H7 (cell line): ENCODE data around the gene TNFSF18. TPM values are rescaled to one million over a fixed set of nuclear protein-coding genes. Genes with fewer than 3 reads are reported as not detected.
"Not testable (repeated sequence)": the region's sequence is repeated elsewhere in the genome, so short reads cannot be mapped to it uniquely, and the experiment has no call there.

Experiments used
- DNase-seq: peaks from one replicate; pipeline ENCODE4 v3.0.0; 2012
- H3K27me3 ChIP-seq: 2 replicates; pipeline ENCODE4 v1.6.0; 2011; ENCODE audit warnings: mild to moderate bottlenecking, low read length; ENCODE audit not compliant: control insufficient read depth, insufficient read depth
- H3K36me3 ChIP-seq: replicated peaks from 2 replicates; pipeline ENCODE4 v1.5.1; 2011; ENCODE audit warnings: low read length; ENCODE audit not compliant: control insufficient read depth, insufficient read depth
- H3K4me3 ChIP-seq: 2 replicates; pipeline ENCODE4 v1.5.1; 2011; ENCODE audit warnings: low read depth, mild to moderate bottlenecking, control low read depth, low read length, moderate library complexity; ENCODE audit not compliant: insufficient read depth
- total RNA-seq: library from RNA; depleted of rRNA; stranded (reverse); fragments of >200 nt; shearing (Covaris generic); gene quantifications from 2 replicates; pipeline ENCODE4 v1.2.3, GENCODE V29; 2014; rRNA removed

Gene TNFSF18, protein sequence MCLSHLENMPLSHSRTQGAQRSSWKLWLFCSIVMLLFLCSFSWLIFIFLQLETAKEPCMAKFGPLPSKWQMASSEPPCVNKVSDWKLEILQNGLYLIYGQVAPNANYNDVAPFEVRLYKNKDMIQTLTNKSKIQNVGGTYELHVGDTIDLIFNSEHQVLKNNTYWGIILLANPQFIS
- total RNA-seq, result not detected in 2 replicates

DNA sequence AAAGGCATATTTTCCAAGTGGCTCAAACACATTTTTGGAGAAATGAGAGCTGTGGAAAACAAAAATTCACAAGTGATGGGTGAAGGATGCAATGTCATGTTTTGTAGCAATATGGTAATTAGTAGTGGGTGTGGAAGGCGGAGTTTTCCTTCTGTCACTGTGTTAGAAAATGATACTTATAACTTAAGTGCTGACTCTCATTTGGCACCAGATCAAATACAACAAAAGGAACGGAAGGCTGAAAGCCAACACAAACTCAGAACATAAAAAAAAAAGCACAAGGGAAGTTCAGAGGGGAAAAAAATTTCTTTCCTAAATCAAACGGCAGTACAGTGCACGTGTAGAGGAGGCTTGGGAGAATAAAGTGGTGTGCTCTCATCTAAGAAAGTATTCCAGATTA is at the start of gene TNFSF18:
Gene TNFSF18 (minus strand): TSS at position 77 of the 400 bp plus-strand sequence. CDS start 45 bp downstream, at position 32.
- no peaks in the 10 kb centered on the region for H3K36me3 ChIP-seq
- H3K27me3 ChIP-seq, result no peaks in the 10 kb centered on the region
- no peak within 1 kb of the TSS for H3K4me3 ChIP-seq
- no peak for DNase-seq

DNA sequence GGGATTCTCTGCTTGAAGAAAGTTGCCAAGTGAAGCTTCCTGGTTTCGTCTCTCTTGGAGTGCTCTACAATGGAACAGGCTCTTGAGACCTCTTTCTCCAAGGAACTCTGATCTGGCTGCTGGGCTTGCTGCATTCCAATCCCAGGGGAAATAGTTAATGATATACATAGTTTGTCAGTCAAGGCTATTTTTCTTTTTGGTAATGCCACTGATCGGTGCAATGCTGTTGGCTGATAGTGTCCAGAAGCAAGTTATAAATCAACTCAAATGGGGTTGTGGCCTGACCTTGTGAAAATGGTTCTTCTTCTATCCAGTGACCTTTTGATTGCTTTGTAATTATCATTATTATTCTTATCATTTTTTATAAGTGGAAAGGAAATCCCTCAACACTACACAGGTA is 48.4 kb upstream of the TNFSF18 start:
- no peak overlapping the region for H3K4me3 ChIP-seq
- no peaks in the 10 kb centered on the region for H3K36me3 ChIP-seq
- no peaks in the 10 kb centered on the region for H3K27me3 ChIP-seq
- DNase-seq, result no peak

DNA sequence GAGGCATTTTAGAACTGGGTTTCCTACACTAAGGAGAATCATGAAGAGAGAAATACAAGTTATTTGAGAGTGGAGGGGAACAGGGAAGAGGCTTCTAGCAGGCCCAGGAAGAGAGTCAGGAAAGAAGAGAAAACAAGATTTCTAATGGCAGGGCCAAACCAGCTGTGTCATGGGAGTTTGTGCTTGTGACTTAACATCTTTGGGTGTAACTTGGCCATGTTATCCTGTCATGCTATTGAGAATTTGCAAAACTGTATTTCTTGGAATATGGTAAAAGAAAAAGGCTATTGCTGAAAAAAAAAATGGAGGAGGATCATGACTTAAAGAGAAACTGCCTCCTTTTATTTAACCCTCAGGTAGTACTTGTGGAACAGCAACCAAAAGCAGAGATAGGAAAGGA is 47.4 kb upstream of the TNFSF18 start:
- no peaks in the 10 kb centered on the region for H3K36me3 ChIP-seq
- H3K4me3 ChIP-seq, result no peak overlapping the region
- no peaks in the 10 kb centered on the region for H3K27me3 ChIP-seq
- no peak for DNase-seq

DNA sequence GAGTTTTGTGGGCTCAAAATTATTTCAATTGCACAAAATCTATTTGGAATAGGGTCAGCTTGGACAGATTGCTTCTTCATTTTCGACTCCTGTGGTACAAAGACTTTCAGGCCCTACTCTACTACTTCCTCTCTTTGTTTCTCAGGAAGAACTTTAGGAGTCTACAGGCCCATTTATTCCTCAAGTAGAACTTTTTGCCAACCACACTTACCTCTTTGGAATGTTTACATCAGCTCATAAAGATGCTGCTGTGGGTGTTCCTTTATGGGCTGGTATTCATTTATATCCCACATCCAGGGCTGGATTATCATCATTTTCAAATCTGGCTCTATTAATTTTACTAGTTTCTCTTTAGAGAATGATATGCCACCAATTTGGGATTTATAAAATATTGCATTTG is 46.3 kb upstream of the TNFSF18 start:
- Histone ChIP-seq H3K27me3 (no peaks in the 10 kb centered on the region), H3K36me3 (no peaks in the 10 kb centered on the region), H3K4me3 (no peak overlapping the region)
- no peak for DNase-seq

DNA sequence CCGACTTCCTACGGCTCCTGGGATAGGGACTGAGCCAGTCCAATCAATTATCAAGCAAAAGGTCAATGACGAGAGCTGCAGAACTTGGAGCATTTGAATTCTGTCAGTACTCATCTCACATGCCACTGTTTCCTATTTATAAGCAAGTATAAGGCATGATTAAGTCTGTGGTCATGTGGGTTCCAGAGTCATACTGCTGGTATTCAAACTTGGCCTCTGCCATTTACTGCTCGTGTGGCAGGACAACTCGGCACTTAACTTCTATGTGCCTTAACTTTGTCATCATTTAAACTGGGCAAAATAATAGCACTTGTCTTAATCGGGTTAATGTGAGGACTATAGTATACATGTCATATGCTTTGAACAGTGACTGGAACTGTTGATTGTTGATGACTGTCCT is 44.9 kb upstream of the TNFSF18 start:
- Histone ChIP-seq H3K4me3 (no peak overlapping the region), H3K27me3 (no peaks in the 10 kb centered on the region)

DNA sequence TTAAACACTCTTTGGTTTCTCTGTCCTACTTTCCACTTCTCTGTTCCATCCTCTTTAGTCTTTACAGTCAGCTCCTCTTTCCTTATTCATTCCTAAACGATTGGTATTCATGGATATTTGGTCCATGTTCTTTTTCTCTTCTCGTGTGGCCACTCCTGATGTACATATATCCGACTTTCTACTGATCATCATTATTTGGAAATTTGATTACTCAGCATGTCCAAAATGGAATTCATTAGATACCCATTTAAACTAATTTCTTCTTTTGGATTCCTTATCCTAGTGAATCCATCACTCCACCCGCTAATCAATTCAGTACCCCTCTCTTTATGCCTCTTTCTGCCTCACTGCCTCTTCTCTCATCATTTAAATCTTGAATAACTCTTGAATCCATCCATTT is 43.8 kb upstream of the TNFSF18 start:
- Histone ChIP-seq H3K36me3 (no peaks in the 10 kb centered on the region), H3K27me3 (no peaks in the 10 kb centered on the region), H3K4me3 (no peak overlapping the region)
- no peak for DNase-seq

More for the DNA sequence above, 44.9 kb upstream of the TNFSF18 start:
- no peak for DNase-seq
- no peaks in the 10 kb centered on the region for H3K36me3 ChIP-seq

DNA sequence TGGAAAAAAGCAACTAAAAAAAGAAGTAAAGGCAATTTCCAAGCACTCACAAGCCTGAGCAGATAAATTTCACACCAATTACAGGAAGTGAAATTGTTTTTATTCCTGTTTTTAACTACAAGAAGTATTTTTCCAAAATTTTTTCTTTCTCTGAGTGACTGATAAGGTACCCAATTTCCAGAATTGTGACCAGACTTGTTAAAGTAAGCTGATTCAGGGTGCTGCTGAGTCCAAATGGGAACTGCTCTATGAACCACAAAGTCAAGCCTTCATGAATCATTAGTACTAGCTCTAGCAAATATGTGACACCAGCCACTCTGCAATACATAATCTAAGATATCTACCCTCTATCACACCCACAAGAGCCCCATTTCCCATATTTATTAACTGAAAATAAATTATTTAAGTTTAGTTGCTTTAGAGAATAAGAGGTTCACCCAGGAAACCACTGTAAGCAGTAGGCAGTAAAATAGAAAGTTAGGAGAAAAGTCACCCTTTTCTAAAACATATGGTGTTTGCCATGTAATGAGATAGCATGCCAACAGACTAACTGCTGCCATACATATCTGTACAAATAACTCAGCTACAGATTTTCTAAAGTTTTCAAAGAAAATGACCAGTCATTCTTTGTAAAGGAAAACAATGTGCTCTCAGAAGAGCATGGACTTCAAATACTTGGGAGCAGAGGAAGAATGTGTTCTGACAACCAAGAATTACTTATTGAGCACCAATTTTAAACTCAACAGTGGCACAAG is 43.1 kb upstream of the TNFSF18 start:
- Histone ChIP-seq H3K4me3 (no peak overlapping the region), H3K36me3 (no peaks in the 10 kb centered on the region), H3K27me3 (no peaks in the 10 kb centered on the region)
- no peak for DNase-seq

DNA sequence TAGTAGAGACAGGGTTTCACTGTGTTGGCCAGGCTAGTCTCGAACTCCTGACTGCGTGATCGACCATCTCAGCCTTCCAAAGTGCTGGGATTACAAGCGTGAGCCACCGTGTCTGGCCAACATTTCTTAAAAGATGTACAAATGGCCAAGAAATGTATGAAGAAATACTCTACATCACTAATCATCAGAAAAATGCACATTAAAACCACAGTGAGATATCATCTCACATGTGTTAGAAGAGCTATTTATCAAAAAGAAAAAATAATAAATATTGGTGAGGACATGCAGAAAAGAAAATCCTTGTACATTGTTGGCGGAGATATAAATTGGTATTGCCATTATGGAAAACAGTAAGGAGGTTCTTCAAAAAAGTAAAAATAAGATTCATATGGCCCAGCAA is 33.6 kb upstream of the TNFSF18 start:
- DNase-seq, result no peak
- Histone ChIP-seq H3K4me3 (no peak overlapping the region), H3K27me3 (no peaks in the 10 kb centered on the region), H3K36me3 (no peaks in the 10 kb centered on the region)

DNA sequence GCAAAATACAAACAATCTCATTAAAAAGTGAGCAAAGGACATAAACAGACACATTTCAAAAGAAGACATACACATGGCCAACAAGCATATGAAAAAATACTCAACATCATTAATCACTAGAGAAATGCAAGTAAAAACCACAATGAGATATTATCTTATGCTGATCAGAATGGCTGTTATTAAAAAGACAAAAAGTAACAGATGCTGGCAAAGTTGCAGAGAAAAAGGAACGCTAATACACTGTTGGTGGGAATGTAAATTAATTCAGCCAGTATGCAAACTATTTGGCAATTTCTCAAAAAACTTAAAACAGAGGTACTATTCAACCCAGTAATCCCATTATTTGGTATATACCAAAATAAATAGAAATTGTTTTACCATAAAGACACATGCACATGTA is 32.2 kb upstream of the TNFSF18 start:
- Histone ChIP-seq H3K4me3 (no peak overlapping the region), H3K27me3 (no peaks in the 10 kb centered on the region), H3K36me3 (no peaks in the 10 kb centered on the region)
- DNase-seq, result no peak

DNA sequence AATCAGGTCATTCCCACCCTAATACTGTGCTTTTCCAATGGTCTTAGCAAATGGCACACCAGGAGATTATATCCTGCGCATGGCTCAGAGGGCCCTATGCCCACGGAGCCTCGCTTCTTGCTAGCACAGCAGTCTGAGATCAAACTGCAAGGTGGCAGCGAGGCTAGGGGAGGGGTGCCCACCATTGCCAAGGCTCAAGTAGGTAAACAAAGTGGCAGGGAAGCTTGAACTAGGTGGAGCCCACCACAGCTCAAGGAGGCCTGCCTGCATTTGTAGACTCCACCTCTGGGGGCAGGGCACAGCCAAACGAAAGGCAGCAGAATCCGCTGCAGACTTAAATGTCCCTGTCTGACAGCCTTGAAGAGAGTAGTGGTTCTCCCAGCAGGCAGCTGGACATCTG is 23.5 kb upstream of the TNFSF18 start:
- H3K4me3 ChIP-seq, H3K36me3 ChIP-seq, H3K27me3 ChIP-seq, DNase-seq: not testable (repeated sequence)

DNA sequence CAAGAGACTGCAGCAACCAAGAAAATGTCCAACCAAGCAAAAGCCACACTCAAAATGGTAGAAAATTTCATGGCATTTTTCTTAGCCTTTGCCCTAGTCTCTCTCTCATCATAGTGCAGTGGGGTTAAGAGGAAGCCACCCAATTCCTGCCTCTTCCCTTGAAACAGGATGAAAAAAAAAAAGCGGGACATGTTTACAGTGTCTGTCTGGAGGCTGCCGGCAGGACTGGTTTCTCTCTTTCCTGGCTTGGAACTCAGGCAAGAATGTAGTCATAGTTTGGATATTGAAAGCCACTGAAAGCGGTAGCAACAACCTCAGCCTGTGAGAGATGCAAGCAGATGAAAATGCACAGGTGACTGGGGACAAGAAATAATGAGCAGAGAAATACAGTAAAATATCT is 13.3 kb upstream of the TNFSF18 start:
- H3K4me3 ChIP-seq, result no peak overlapping the region
- no peak for DNase-seq
- H3K27me3 ChIP-seq, result no peaks in the 10 kb centered on the region
- no peaks in the 10 kb centered on the region for H3K36me3 ChIP-seq

DNA sequence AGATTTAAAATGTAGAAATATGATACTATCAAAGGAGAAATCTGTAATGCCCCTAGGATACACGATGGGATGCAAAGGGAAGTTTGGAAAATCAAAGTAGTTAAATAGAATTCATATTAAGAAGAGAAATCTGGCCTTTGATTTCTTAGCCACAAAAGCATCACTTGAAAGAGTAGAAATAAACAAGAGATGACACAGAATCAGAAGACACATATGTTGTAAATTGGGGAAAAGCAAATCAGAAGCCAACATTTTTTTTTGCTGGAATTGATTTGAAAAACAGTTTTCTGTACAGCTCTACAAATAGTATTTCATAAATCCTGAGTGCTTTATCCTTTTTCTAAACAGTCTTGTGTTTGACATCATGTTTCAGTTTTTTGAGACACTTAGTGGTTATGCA is 12.4 kb upstream of the TNFSF18 start:
- DNase-seq, result no peak
- Histone ChIP-seq H3K36me3 (no peaks in the 10 kb centered on the region), H3K27me3 (no peaks in the 10 kb centered on the region), H3K4me3 (no peak overlapping the region)

DNA sequence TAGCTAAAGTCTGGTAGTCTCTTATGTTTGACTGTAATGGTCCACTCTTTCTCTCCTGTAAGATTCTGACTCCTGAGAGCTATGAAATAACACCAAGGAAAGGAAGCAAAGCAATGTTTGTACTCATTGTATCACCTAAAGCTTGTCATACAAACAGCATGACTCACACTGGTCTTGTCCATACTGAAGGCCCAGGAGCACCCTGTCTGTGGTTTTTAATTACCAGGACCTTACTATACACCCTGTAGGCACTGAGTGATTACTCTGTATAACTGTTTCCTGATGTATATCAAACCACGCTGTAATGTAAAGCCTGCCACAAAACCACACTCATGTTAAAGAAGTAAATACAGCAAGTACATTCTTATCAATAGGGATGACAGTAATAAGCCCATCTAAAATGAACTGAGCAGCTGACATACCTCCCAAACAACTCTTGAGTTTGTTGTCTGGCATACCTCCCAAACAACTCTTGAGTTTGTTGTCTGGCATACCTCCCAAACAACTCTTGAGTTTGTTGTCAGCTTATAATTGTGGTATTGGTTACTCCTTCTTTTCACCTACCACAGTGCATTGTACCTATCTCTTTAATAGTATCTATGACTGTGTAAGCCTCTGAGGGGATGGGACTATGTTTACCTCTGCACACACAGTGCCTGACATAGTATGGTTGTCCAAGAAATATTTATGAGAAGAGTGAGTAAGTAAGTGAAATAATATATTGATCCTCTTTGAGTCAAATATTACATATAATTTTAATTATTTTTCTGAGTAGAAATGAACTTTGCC is 11.6 kb upstream of the TNFSF18 start:
- H3K27me3 ChIP-seq, result no peaks in the 10 kb centered on the region
- DNase-seq, result no peak
- no peaks in the 10 kb centered on the region for H3K36me3 ChIP-seq
- H3K4me3 ChIP-seq, result no peak overlapping the region

DNA sequence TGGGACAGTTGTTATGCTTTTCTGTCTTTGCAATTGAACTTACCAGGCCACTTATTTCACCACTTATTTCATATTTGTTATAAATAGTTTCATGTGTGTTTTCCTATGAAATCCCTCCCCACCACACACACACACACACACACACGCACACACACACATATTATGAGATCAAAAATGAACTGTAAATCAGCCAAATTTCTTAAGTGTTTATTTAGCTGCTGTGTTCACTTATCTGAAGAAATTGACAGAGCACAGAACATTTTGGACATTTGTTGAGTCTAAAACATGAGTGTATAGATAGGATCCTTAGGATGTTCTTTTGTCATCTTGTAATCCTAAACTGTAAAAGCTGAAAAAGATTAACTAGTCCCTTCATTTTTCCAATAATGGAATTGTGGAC is 7.8 kb upstream of the TNFSF18 start:
- H3K4me3 ChIP-seq, result no peak overlapping the region
- H3K36me3 ChIP-seq, result no peaks in the 10 kb centered on the region
- no peaks in the 10 kb centered on the region for H3K27me3 ChIP-seq
- DNase-seq, result no peak

DNA sequence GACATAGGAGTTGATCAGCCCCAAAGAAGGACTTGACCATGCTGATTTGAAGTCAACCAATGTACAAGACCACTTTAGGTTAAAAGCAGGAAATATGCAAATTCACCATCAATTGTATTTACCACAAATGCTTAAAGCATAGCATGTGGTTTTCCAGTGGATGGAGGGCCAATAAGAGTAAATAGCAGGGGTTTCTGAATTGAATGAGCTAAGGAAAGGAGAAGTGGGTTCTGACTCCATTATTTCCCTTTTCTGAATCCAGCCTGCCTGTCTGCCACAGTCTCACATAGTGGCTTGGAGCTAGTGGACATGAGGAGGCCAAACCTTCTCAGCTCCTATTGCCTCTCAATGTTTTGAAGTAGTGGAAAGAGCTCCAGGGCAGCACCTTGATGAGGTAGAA is 7.2 kb upstream of the TNFSF18 start:
- DNase-seq, result no peak
- Histone ChIP-seq H3K4me3 (no peak overlapping the region), H3K36me3 (no peaks in the 10 kb centered on the region), H3K27me3 (no peaks in the 10 kb centered on the region)
